NCI-H146 treated with DMSO at 0.1 percent for 48 hours (cell line): ENCODE data around the gene ASB8.
"Not testable (repeated sequence)": the region's sequence is repeated elsewhere in the genome, so short reads cannot be mapped to it uniquely, and the experiment has no call there.

Experiments
- DNase-seq: peaks from one replicate; lab custom pipeline; 2025; ENCODE audit not compliant: unreplicated experiment; lab: John Stamatoyannopoulos, UW

Gene ASB8

DNA sequence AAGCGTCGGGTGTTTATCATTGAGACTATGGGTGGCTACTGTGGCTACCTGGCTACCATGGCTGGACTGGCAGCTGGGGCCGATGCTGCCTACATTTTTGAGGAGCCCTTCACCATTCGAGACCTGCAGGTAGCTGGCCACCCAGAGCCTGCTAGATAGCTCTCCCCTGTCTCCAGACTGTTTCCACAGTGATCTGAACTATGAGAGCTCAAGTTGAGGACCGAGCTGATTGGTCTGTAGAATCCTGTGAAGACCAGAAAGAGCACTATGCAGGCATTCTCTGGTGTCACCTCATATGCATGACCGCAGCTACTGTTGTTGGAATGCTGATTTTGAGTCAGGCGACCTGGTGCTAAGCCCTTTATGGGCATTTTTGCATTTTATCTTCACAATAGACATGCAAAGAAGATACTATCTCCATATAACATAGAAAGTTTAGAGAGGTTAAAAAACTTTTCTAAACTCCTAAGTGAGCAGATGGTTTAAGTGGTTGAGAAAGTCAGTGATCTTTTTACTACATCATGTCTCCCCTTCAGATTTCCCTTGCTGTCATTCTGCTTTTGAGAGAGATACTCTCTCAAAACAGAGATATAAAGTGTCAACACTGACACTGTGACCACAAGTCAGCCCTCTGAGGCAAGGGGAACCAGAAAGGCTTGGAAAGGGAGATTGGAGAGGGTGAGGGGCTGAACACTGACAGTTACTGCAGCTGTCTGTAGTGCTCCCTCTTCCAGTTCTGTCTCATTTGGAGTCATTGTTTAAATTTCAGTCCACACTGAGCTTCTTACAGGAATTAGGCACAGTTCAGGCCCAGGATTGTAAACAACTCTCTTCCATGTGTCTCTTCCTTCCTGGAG lies 14.3 kb downstream of the ASB8 start:
- no peak for DNase-seq

- DNase-seq, result no peak
These were observed 22.3 kb downstream of the ASB8 start for GRCh38 chr12:48135027-48135426.

GRCh38 chr12:48132826-48133225 lies 24.5 kb downstream of the ASB8 start:
- no peak for DNase-seq

GRCh38 chr12:48131517-48131916 lies 25.8 kb downstream of the ASB8 start:
- DNase-seq, result no peak

GRCh38 chr12:48129376-48129775 lies 27.9 kb downstream of the ASB8 start:
- no peak for DNase-seq

GRCh38 chr12:48128800-48129199 lies 28.5 kb downstream of the ASB8 start:
- DNase-seq, result no peak

- no peak for DNase-seq
These were observed 30.2 kb downstream of the ASB8 start for GRCh38 chr12:48126953-48127630.

- no peak for DNase-seq
These were observed 31.3 kb downstream of the ASB8 start for GRCh38 chr12:48125985-48126384.

- DNase-seq, result not testable (repeated sequence)
These were observed 31.8 kb downstream of the ASB8 start for GRCh38 chr12:48125542-48125941.

- no peak for DNase-seq
These were observed 34.1 kb downstream of the ASB8 start for GRCh38 chr12:48123169-48123568.

GRCh38 chr12:48122065-48122834 lies 35.1 kb downstream of the ASB8 start:
- no peak for DNase-seq

DNA sequence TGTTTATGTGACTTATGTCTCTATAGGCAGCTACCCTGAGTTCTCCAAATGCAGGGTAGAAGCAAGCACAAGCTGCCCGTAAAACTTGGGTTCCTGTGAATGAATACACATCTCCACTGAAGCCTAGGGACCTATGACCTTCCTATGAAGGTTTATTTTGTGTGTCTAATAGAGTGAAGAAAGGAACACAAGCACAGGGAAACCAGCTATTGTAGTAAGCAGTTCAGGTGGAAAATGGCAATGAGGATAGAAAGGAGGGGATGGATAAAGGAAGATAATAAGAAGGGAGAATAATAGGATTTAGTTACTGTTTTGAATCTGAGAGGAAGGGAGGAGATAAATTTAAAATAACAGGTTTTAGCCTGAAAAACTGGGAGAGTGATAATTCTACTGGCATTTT lies 35.8 kb downstream of the ASB8 start:
- DNase-seq, result peak; percentile 44

DNA sequence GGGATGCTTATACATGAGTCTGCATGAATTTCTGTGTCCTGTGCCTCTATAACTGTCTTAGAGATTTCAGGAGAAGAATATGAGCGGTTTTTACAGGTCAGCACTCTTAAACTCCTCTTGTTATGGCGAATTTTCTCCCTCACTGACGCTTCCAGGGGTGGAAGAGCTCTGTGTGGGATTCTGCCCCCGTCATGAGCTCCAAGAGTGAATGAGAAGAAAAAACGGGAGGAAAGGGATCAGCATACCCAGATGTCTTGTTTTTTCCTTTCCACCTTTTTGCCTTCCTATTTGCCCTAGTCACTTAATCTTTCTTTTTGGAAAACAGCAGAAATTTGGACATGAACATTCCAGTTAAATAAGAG lies 37.5 kb downstream of the ASB8 start:
- no peak for DNase-seq

DNA sequence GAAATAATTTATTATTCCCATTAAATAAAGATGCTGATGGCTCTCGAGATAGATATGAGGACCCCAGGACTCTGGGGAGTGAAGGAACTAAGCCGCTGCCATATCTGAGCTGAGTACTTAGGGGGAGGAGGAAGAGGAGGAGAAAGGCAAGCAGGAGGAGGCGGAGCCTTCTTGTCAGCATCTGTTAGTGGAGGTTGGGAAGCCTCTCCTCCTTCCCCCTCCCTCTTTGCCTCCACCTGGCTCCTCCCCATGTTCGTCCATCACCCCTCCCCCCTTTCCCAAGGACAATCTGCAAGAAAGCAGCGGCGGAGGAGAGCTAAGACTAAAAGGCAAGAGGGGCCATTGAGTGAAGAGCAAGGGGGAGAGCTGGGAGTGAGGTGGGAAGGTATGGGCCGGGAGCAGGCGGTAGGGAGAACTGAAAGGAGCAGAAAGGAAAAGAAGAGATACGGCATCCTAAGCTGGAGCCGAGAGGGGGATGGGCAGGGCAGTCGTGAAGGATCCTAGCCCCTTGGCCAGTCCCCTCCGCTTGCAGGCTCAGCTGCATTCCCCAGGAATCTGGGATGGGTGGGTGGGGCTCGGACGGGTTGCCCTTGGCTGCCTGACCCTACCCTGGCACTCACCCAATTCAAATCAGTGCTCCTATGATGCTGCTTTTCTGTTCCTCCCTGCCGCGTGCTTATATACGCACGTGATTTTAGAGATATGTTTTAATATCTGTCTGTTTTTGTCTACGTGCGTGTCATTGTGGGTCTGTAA lies 38.1 kb downstream of the ASB8 start, which contains the start of gene PFKM:
TSS of gene PFKM (plus strand) at position 287 of the 756 bp plus-strand sequence. CDS start 3,411 bp downstream, outside the sequence.
- peak; percentile 95 for DNase-seq

- DNase-seq, result peak; percentile 10
These were observed 38.9 kb downstream of the ASB8 start for GRCh38 chr12:48118284-48118871.

DNA sequence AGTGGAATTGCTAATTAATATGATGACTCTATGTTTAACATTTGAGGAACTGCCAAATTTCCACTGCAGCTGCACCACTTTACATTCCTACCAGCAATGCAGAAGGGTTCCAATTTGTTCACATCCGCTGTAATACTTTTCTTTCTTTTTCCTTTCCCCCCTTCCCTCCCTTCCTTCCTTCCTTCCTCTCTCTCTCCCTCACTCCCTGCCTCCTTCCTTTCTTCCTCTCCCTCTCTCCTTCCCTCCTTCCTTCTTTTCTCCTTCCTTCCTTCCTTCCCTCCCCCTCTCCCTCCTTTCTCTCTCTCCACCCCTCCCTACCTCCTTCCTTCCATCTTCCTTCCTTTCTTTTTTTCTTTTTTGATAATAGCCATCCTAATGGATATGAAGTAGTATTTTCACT lies 41.4 kb downstream of the ASB8 start:
- DNase-seq, result no peak

DNA sequence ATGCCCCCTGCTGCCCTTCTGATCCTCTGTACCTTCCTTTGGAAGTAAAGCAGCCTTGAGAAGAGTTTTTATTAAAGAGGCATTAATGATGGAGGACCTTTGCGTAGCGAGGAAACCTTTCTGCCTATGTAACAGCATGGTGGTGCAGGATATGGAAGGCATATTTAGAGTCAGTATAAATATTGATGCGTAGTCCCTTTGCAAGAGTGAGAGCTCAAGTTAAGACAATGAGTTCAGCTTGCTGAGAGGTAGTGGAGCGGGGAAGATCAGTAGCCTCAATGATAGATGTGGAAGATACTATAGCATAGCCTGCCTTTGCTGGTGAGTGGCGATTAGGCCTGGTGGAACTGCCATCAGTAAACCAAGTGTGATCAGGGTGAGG lies 46.0 kb downstream of the ASB8 start:
- not testable (repeated sequence) for DNase-seq

DNA sequence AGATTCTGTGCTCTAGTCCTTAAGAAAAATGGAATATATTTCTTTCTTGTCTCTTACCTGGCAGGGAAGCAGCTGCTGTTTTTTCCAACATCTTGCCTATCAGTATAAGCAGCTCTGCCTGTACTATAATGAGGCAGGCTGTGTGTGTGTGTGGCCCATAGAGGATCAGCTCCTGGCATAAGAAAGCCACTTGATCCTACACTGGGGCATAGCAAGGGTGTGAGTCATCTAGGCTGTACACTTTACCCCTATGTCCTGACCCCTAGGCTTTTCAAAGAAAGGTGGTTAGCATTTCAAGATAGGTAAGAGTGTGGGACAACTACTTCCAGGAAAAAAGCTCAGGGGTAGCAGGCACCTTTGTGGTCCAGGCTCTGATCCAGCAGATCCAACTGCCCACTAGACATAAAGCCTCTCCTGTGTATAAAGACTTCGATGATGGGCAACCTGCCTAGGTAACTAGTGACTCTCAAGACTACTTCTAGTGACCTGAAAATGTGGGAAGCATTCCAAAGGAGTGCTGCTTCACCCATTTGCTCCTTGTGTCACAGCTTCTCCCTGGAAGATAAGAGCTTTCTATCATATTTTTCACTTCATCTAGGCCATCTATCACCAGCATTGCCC lies 46.5 kb downstream of the ASB8 start:
- DNase-seq, result no peak

GRCh38 chr12:48109424-48109823 lies 47.9 kb downstream of the ASB8 start:
- DNase-seq, result no peak
